HAP-1 (cell line): ENCODE measurements around the gene LYRM4.
"Not testable (repeated sequence)": the region's sequence is repeated elsewhere in the genome, so short reads cannot be mapped to it uniquely, and the experiment has no call there.

ENCODE experiments used
- DNase-seq, 2 experiments: peaks; one replicate each; pipeline ENCODE4 v3.0.0-alpha.2; 2016 to 2020; ENCODE audit warnings: low spot score in 2 of 2
- H3K27me3 ChIP-seq: fragments of 250-450 bp; sonication (Bioruptor Pico); 2 replicates; pipeline ENCODE4 v1.5.1; 2020; ENCODE audit warnings: low read depth, mild to moderate bottlenecking, moderate library complexity
- H3K36me3 ChIP-seq: fragments of 250-450 bp; sonication (Bioruptor Pico); replicated peaks from 2 replicates; pipeline ENCODE4 v1.5.1; 2020; ENCODE audit warnings: mild to moderate bottlenecking
- H3K4me1 ChIP-seq: fragments of 250-450 bp; sonication (Bioruptor Pico); 2 replicates; pipeline ENCODE4 v1.5.1; 2020; ENCODE audit warnings: mild to moderate bottlenecking
- H3K4me3 ChIP-seq: fragments of 250-450 bp; sonication (Bioruptor Pico); 2 replicates; pipeline ENCODE4 v1.5.1; 2020; ENCODE audit warnings: mild to moderate bottlenecking, moderate library complexity
- H3K9me3 ChIP-seq: fragments of 250-450 bp; sonication (Bioruptor Pico); 2 replicates; pipeline ENCODE4 v1.5.1; 2020; ENCODE audit warnings: mild to moderate bottlenecking, moderate library complexity
- in situ Hi-C: fragments of 300-500 bp; cut with MboI; formaldehyde crosslinking; loops from 3 replicates; pipeline ENCODE4 v1.14.3; 2020; ENCODE audit warnings: low sequenced_read_pairs, inconsistent platforms, mixed read lengths

The LYRM4 gene

GRCh38 chr6:5127106-5127687, 133.6 kb downstream of the LYRM4 start:
- in situ Hi-C loops = no loop called here
- peaks cover 16% of the 10 kb centered on the region for H3K4me1 ChIP-seq

GRCh38 chr6:5126214-5126613, 134.5 kb downstream of the LYRM4 start:
- Histone ChIP-seq H3K4me3 (no peak overlapping the region), H3K4me1 (peaks cover 7% of the 10 kb centered on the region), H3K36me3 (no peaks in the 10 kb centered on the region), H3K9me3 (no peaks in the 10 kb centered on the region), H3K27me3 (no peaks in the 10 kb centered on the region)
- in situ Hi-C loops = no loop called here
- peak; percentile 27 to 28 for DNase-seq

More at GRCh38 chr6:5127106-5127687, 133.6 kb downstream of the LYRM4 start:
- Histone ChIP-seq H3K27me3 (no peaks in the 10 kb centered on the region), H3K36me3 (no peaks in the 10 kb centered on the region), H3K9me3 (no peaks in the 10 kb centered on the region), H3K4me3 (no peak overlapping the region)
- no peak for DNase-seq

GRCh38 chr6:5125152-5126006, 135.4 kb downstream of the LYRM4 start:
- no peak for DNase-seq
- no peaks in the 10 kb centered on the region for H3K36me3 ChIP-seq
- no peak overlapping the region for H3K4me3 ChIP-seq
- no peaks in the 10 kb centered on the region for H3K27me3 ChIP-seq
- H3K4me1 ChIP-seq = no peaks in the 10 kb centered on the region
- no peaks in the 10 kb centered on the region for H3K9me3 ChIP-seq
- in situ Hi-C loops = no loop called here

GRCh38 chr6:5124526-5124925, 136.2 kb downstream of the LYRM4 start:
- in situ Hi-C loops = no loop called here
- H3K27me3 ChIP-seq = no peaks in the 10 kb centered on the region
- H3K4me3 ChIP-seq = no peak overlapping the region
- DNase-seq = no peak
- no peaks in the 10 kb centered on the region for H3K4me1 ChIP-seq
- no peaks in the 10 kb centered on the region for H3K36me3 ChIP-seq
- H3K9me3 ChIP-seq = no peaks in the 10 kb centered on the region

GRCh38 chr6:5123296-5124143, 137.2 kb downstream of the LYRM4 start:
- no peaks in the 10 kb centered on the region for H3K4me1 ChIP-seq
- in situ Hi-C loops = no loop called here

GRCh38 chr6:5122504-5123112, 138.1 kb downstream of the LYRM4 start:
- Histone ChIP-seq H3K4me1 (no peaks in the 10 kb centered on the region), H3K4me3 (no peak overlapping the region), H3K36me3 (no peaks in the 10 kb centered on the region), H3K27me3 (no peaks in the 10 kb centered on the region), H3K9me3 (no peaks in the 10 kb centered on the region)
- DNase-seq = no peak
- in situ Hi-C loops = no loop called here

More at GRCh38 chr6:5123296-5124143, 137.2 kb downstream of the LYRM4 start:
- H3K36me3 ChIP-seq = no peaks in the 10 kb centered on the region
- no peak overlapping the region for H3K4me3 ChIP-seq
- DNase-seq = no peak
- no peaks in the 10 kb centered on the region for H3K9me3 ChIP-seq
- no peaks in the 10 kb centered on the region for H3K27me3 ChIP-seq

- Histone ChIP-seq H3K27me3 (no peaks in the 10 kb centered on the region), H3K36me3 (no peaks in the 10 kb centered on the region), H3K4me3 (no peak overlapping the region), H3K9me3 (no peaks in the 10 kb centered on the region), H3K4me1 (no peaks in the 10 kb centered on the region)
- no peak for DNase-seq
- in situ Hi-C loops = no loop called here
Observed at GRCh38 chr6:5121956-5122355, 138.8 kb downstream of the LYRM4 start.

- DNase-seq = no peak
- in situ Hi-C loops = no loop called here
- no peaks in the 10 kb centered on the region for H3K4me1 ChIP-seq
Observed at GRCh38 chr6:5121479-5121878, 139.3 kb downstream of the LYRM4 start.

GRCh38 chr6:5120543-5120942, 140.2 kb downstream of the LYRM4 start:
- in situ Hi-C loops, DNase-seq, H3K9me3 ChIP-seq, H3K27me3 ChIP-seq, H3K36me3 ChIP-seq, H3K4me1 ChIP-seq, H3K4me3 ChIP-seq: not testable (repeated sequence)

More at GRCh38 chr6:5121479-5121878, 139.3 kb downstream of the LYRM4 start:
- Histone ChIP-seq H3K4me3 (no peak overlapping the region), H3K27me3 (no peaks in the 10 kb centered on the region), H3K36me3 (no peaks in the 10 kb centered on the region), H3K9me3 (no peaks in the 10 kb centered on the region)

- Histone ChIP-seq H3K9me3 (no peaks in the 10 kb centered on the region), H3K27me3 (no peaks in the 10 kb centered on the region), H3K4me1 (no peaks in the 10 kb centered on the region), H3K36me3 (no peaks in the 10 kb centered on the region), H3K4me3 (no peak overlapping the region)
- in situ Hi-C loops = no loop called here
- no peak for DNase-seq
Observed at GRCh38 chr6:5120011-5120410, 140.7 kb downstream of the LYRM4 start.

GRCh38 chr6:5119090-5119951, 141.4 kb downstream of the LYRM4 start:
- Histone ChIP-seq H3K27me3 (no peaks in the 10 kb centered on the region), H3K4me1 (no peaks in the 10 kb centered on the region), H3K4me3 (no peak overlapping the region), H3K36me3 (no peaks in the 10 kb centered on the region), H3K9me3 (no peaks in the 10 kb centered on the region)
- in situ Hi-C loops = no loop called here
- no peak for DNase-seq

- Histone ChIP-seq H3K4me1 (no peaks in the 10 kb centered on the region), H3K36me3 (no peaks in the 10 kb centered on the region), H3K9me3 (no peaks in the 10 kb centered on the region), H3K27me3 (no peaks in the 10 kb centered on the region), H3K4me3 (no peak overlapping the region)
- in situ Hi-C loops = no loop called here
- no peak for DNase-seq
Observed at GRCh38 chr6:5116243-5116991, 144.3 kb downstream of the LYRM4 start.
